Measurements from ENCODE around the gene GID8. TPM values are rescaled to one million over a fixed set of nuclear protein-coding genes. Genes with fewer than 3 reads are reported as not detected.

The GID8 gene
- total and polyA plus RNA-seq, 2 donors (not counting 1 experiment from before 2014, with no cell fraction given): 12.4 to 47.4 TPM

- intact Hi-C loops (cut with micrococcal nuclease): loop anchor here (2.0 to 10.0 kb wide), 4 partner anchors 49 to 939 kb away; partner anchors contain the start of genes BHLHE23, DNAJC5 and MRGBP
- peak overlapping the region in 1 of 2 donors; percentile 27 for H3K27ac ChIP-seq (ENCODE audit: low read length in 2 of 2)
- H3K27me3 ChIP-seq (replicated peaks in 1 of 4; ENCODE audit: control extremely low read depth in 1 of 4, control insufficient read depth in 3 of 4, insufficient read depth in 4 of 4, low read length in 3 of 4): no peaks in the 10 kb centered on the region
- TF ChIP-seq EZH2 (IDR thresholded peaks at IDR 0.05; ENCODE audit: borderline replicate concordance, insufficient read depth, low read depth, low read length, poor library complexity, severe bottlenecking): no peak
- no peak for TF ChIP-seq CTCF (IDR thresholded peaks at IDR 0.05)
- H3K4me3 Mint-ChIP-seq: no peak overlapping the region
- H3K79me2 ChIP-seq (ENCODE audit: control insufficient read depth, insufficient read depth, low read length): peaks cover 78% of the 10 kb centered on the region
- peaks cover 41% of the 10 kb centered on the region for H4K20me1 ChIP-seq (ENCODE audit: control insufficient read depth, insufficient read depth, low read length, poor library complexity, severe bottlenecking)
- ChIA-PET CTCF (interaction anchor here (0.8 to 3.5 kb wide), 8 partner anchors 12 to 55 kb away, joined by 3 to 24 read pairs (median 4); no protein-coding TSS in a partner anchor), POLR2A (interaction anchor here (2.7 kb wide), 1 partner anchor 18 kb away, joined by 42 read pairs; the partner anchor contains the start of gene GID8)
- H2AFZ ChIP-seq (ENCODE audit: insufficient read depth, low read depth, low read length, poor library complexity, severe bottlenecking): no peak overlapping the region
- ATAC-seq (ENCODE audit: low read depth) (no peak), DNase-seq (no peak)
- H3K27ac Mint-ChIP-seq: peak overlapping the region; percentile 10
- H3K4me1 Mint-ChIP-seq: peaks cover 53% of the 10 kb centered on the region
- 89% methylated on average over 21 of the region's 23 CpGs for WGBS (ENCODE audit: insufficient coverage)
- H3K9me3 Mint-ChIP-seq (ENCODE audit: insufficient read depth): no peaks in the 10 kb centered on the region
- H3K4me1 ChIP-seq (ENCODE audit: control insufficient read depth in 2 of 2, insufficient read depth in 2 of 2, low read length in 2 of 2): peaks cover 36 to 55% of the 10 kb centered on the region in 2 donors
- no peak overlapping the region for H3K9ac ChIP-seq (ENCODE audit: low read length)
- H3K27me3 Mint-ChIP-seq: no peaks in the 10 kb centered on the region
- no peak overlapping the region for H3K4me2 ChIP-seq (replicated peaks; ENCODE audit: low read depth, low read length, poor library complexity, severe bottlenecking)
- H3K4me3 ChIP-seq (ENCODE audit: control extremely low read depth in 1 of 5, extremely low read depth in 1 of 5, insufficient read depth in 1 of 5, low read depth in 2 of 5, low read length in 4 of 5): no peak overlapping the region
- no peaks in the 10 kb centered on the region for H3K9me3 ChIP-seq (ENCODE audit: control extremely low read depth in 1 of 3, control insufficient read depth in 2 of 3, insufficient read depth in 1 of 3, low read length in 2 of 3)
- peaks cover 0 to 27% of the 10 kb centered on the region in 2 experiments for H3K36me3 ChIP-seq (replicated peaks in 1 of 2; ENCODE audit: control extremely low read depth in 1 of 2, control insufficient read depth in 1 of 2, extremely low read depth in 1 of 2, insufficient read depth in 2 of 2, low read length in 1 of 2)
Observed at GRCh38 chr20:62955519-62956386, 17.8 kb downstream of the GID8 start.
